ENCODE data around the gene GARNL3.

The GARNL3 gene

GRCh38 chr9:127264462-127265219, at the start of gene GARNL3:
Gene GARNL3, plus strand, starts transcription at chr9:127264774. Its CDS starts 104 bp downstream, at chr9:127264878.
- in situ Hi-C loops (cut with MboI; ENCODE audit: low sequenced_read_pairs), result no loop called here

GRCh38 chr9:127215268-127216209, 49.0 kb upstream of the GARNL3 start:
- in situ Hi-C loops (cut with MboI; ENCODE audit: low sequenced_read_pairs), result loop anchor here (25.0 kb wide), 1 partner anchor 697 kb away; the partner anchor contains the start of gene ST6GALNAC4

DNA sequence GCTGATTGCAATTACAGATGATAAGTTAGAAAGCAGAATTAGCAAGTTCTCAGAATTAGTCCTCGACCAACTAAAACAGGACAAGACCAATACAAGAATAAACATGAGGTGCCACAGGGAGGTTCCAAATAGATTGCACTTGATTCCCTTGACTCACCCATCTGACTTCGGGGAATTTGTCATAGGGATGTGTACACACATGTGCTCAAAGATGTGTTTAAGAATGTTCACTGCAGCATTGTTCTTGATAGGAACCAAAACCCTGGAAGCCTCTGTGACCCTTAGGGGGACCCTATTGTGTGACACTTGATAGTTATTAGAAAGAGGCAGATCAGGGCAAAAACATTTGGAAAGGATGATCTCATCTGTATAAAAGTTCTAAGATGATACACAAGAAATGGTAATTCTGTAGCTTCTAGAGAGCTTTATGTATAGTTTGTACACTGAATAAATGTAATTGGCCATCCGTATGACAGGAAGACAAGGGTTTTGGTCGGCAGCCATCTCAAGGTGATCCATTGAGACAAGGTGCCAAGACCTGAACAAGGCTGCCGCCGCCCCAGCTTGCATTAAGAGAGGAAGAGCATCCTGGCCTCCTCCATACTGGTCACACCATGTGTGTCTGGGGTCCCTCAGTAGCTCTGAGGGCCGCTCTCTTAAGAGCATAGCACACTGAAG, 48.2 kb upstream of the GARNL3 start:
- in situ Hi-C loops (cut with MboI; ENCODE audit: low sequenced_read_pairs), result loop anchor here (25.0 kb wide), 1 partner anchor 696 kb away; the partner anchor contains the start of gene ST6GALNAC4

DNA sequence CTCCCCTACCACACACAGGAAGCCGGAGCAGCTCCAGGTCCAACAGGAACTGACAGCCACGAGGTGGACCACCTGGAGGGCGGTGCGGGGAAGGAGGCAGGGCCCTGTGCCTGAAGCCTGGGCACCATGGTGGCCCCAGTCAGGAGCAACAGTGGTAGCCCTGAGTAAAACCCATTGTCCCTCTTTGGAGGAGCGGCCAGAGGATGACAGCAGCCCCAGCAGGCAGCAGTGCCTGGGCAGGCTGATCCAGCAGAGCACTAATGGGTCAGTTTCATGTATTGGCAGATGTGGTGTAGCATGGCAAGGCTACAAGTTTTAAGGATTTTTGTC, 47.7 kb upstream of the GARNL3 start:
- in situ Hi-C loops (cut with MboI; ENCODE audit: low sequenced_read_pairs), result loop anchor here (25.0 kb wide), 1 partner anchor 695 kb away; the partner anchor contains the start of gene ST6GALNAC4

- in situ Hi-C loops (cut with MboI; ENCODE audit: low sequenced_read_pairs), result loop anchor here (25.0 kb wide), 1 partner anchor 693 kb away; the partner anchor contains the start of gene ST6GALNAC4
These were observed 45.8 kb upstream of the GARNL3 start for GRCh38 chr9:127218818-127219217.

DNA sequence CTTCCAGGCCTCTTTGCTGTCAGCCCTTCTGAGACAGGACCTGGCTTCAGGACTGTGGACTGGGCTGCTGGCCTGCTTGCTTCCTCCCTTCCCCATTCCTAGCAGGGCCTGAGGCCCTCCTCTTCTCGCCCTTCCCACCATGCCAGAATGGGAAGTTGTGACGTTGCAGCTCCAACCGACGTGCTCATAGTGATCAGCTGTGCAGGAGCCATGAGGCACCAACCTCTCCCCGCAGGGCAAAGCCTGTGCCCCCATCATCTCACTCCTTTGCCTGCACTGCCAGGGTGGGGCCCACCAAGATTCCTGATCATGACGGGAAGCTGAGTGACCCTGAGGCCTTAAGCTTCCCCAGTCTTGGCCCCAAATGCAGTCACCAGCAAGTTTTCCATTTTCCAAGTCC, 45.1 kb upstream of the GARNL3 start:
- in situ Hi-C loops (cut with MboI; ENCODE audit: low sequenced_read_pairs), result loop anchor here (25.0 kb wide), 1 partner anchor 693 kb away; the partner anchor contains the start of gene ST6GALNAC4

DNA sequence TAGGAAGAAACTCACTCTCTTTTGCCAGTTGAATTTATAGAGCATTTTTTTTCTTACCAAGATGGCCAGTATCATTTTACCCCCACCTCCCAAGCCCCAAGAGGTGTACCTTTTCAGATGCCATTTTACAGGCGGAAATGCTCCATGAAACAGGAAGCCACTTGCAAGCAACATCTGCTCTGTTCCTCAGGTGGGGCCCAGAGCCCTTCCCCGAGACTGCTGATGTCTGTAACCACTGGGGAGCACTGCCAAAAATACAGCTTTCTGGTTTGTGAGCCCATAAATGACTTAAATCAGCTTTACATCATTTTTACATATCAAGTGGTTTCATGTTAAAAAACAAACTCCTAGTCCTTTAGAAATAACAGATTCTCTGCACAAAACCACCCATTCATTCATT, 42.9 kb upstream of the GARNL3 start:
- in situ Hi-C loops (cut with MboI; ENCODE audit: low sequenced_read_pairs), result loop anchor here (25.0 kb wide), 1 partner anchor 691 kb away; the partner anchor contains the start of gene ST6GALNAC4

- in situ Hi-C loops (cut with MboI; ENCODE audit: low sequenced_read_pairs), result loop anchor here (25.0 kb wide), 1 partner anchor 690 kb away; the partner anchor contains the start of gene ST6GALNAC4
These were observed 42.0 kb upstream of the GARNL3 start for GRCh38 chr9:127222388-127223095.

DNA sequence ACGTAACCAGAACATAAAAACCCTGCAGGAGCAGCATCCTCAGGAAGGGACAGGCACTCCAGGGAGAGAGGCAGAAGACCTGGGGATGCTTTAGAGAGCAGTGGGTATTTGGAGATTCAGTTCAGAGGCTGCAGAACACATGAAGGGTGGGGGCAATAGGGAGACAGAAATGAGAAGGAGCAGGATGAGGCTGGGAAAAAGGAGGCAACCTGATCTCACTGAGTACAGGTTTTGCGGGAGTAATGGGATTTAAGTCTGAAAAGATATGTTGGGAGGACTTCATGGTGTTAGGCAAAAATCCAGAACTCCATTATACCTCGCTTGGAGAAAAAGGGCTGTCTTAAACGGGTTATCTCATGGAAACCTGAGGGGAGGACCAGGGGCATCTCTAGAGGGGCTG, 41.3 kb upstream of the GARNL3 start:
- in situ Hi-C loops (cut with MboI; ENCODE audit: low sequenced_read_pairs), result loop anchor here (25.0 kb wide), 1 partner anchor 689 kb away; the partner anchor contains the start of gene ST6GALNAC4

GRCh38 chr9:127223810-127224177, 40.8 kb upstream of the GARNL3 start:
- in situ Hi-C loops (cut with MboI; ENCODE audit: low sequenced_read_pairs), result loop anchor here (25.0 kb wide), 1 partner anchor 689 kb away; the partner anchor contains the start of gene ST6GALNAC4

GRCh38 chr9:127224178-127224882, 40.2 kb upstream of the GARNL3 start:
- in situ Hi-C loops (cut with MboI; ENCODE audit: low sequenced_read_pairs), result loop anchor here (25.0 kb wide), 1 partner anchor 688 kb away; the partner anchor contains the start of gene ST6GALNAC4

- in situ Hi-C loops (cut with MboI; ENCODE audit: low sequenced_read_pairs), result loop anchor here (25.0 kb wide), 1 partner anchor 687 kb away; the partner anchor contains the start of gene ST6GALNAC4
These were observed 39.5 kb upstream of the GARNL3 start for GRCh38 chr9:127224883-127225739.

- in situ Hi-C loops (cut with MboI; ENCODE audit: low sequenced_read_pairs), result no loop called here
These were observed 38.6 kb upstream of the GARNL3 start for GRCh38 chr9:127225801-127226625.

DNA sequence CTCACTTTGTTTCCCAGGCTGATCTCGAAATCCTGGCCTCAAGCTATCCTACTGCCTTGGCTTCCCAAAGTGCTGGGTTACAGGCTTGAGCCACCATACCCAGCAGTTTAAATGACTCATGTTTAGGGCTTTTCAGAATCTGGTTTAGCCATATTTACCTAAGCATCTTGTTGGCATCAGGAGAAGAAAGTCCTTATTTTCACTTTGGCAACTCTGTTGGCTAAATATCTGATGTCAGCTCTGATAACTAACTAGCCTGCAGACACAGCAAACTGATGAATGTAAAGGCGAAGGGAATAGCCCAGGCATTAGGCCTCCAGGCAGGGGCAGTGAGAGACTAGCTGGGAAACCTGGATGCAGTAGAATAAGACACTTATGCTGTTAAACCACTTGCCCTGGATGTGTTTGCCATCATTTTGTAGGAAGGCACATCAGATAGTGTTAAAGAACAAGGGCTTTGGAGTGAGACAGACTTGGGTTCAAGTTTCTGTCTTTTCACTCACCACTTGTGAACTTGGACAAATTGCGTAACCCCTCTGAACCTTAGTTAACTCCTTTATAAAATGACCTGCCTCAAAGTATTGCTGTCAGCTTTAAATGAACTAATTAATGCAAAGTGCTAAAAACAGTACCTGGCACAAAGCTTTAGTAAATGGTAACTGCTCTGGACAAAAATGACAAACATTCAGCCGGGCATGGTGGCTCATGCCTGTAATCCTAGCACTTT, 34.7 kb upstream of the GARNL3 start:
- in situ Hi-C loops (cut with MboI; ENCODE audit: low sequenced_read_pairs), result no loop called here

DNA sequence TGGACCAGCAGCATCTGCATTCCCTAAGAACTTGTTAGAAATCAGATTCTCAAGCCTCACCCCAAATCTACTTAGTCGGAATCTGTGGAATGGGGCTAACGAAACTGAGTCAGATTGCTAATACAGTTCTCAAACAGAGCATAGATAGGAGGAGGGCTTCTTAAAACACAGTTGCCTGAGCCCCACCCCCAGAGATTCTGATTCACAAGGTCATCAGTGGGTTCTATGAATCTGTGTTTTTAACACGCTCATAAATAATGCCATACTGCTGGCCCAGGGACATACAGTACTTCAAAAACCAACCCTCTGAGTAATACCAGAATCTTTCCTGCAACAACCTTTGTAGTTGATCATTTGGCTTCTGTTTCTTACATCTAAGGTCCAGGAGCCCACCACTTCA, 32.9 kb upstream of the GARNL3 start:
- in situ Hi-C loops (cut with MboI; ENCODE audit: low sequenced_read_pairs), result no loop called here

- in situ Hi-C loops (cut with MboI; ENCODE audit: low sequenced_read_pairs), result no loop called here
These were observed 31.6 kb upstream of the GARNL3 start for GRCh38 chr9:127232833-127233549.
